ENCODE results near the gene FIBCD1.
A peak's percentile ranks its signal among the peaks of the same experiment; 100 is the strongest.

Gene FIBCD1

DNA sequence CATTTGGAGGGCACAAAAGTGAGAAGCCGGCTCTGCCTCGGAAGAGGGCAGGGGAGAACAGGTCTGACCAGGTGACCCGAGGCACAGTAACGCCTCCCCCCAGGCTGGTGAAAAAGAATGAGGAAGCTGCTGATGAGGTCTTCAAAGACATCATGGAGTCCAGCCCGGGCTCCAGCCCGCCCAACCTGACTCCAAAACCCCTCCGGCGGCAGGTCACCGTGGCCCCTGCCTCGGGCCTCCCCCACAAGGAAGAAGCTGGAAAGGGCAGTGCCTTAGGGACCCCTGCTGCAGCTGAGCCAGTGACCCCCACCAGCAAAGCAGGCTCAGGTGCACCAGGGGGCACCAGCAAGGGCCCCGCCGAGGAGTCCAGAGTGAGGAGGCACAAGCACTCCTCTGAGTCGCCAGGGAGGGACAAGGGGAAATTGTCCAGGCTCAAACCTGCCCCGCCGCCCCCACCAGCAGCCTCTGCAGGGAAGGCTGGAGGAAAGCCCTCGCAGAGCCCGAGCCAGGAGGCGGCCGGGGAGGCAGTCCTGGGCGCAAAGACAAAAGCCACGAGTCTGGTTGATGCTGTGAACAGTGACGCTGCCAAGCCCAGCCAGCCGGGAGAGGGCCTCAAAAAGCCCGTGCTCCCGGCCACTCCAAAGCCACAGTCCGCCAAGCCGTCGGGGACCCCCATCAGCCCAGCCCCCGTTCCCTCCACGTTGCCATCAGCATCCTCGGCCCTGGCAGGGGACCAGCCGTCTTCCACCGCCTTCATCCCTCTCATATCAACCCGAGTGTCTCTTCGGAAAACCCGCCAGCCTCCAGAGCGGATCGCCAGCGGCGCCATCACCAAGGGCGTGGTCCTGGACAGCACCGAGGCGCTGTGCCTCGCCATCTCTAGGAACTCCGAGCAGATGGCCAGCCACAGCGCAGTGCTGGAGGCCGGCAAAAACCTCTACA is 54.2 kb downstream of the FIBCD1 start:
- no peak for DNase-seq (ENCODE audit: insufficient read length, low spot score)
- no peak for FAIRE-seq

DNA sequence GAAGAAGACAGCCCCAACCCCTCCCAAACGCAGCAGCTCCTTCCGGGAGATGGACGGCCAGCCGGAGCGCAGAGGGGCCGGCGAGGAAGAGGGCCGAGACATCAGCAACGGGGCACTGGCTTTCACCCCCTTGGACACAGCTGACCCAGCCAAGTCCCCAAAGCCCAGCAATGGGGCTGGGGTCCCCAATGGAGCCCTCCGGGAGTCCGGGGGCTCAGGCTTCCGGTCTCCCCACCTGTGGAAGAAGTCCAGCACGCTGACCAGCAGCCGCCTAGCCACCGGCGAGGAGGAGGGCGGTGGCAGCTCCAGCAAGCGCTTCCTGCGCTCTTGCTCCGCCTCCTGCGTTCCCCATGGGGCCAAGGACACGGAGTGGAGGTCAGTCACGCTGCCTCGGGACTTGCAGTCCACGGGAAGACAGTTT is 54.9 kb downstream of the FIBCD1 start:
- DNase-seq (ENCODE audit: insufficient read length, low spot score), result no peak
- FAIRE-seq, result no peak

DNA sequence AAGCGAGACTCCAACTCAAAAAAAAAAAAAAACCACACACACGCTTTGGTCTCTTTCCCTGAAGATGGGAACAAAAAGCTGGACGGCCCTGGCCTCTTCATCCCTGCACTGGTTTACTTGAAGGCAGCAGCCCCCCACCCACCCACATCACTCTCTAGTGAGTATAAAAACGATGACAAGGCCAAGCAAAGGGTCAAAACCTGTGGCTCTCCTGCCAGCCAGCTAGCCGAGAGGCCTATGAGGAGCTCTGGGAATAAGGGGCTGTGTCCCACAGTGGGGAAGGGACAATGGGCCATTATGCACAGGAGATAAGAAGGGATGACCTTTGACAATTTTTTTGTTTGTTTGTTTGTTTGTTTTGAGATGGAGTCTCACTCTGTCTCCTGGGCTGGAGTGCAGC is 55.6 kb downstream of the FIBCD1 start:
- no peak for FAIRE-seq

DNA sequence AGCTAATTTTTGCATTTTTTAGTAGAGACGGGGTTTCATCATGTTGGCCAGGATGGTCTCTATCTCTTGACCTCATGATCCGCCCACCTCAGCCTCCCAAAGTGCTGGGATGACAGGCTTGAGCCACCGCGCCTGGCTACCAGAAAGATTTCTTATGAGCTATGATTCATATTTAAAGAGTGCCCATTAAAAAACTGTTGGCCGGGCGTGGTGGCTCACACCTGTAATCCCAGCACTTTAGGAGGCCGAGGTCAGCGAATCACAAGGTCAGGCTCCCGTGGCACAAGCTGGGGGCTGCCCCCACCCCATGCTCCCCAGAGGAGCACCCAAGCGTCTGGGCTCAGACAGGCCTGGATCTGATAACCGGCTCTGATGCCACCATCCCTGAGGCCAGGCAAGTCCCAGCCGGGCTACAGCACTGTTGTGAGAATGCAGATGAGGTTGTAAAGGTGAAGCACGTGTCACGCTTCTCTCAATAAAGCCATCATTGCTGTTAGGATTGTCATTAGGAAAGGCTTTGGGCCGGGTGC is 56.3 kb downstream of the FIBCD1 start:
- no peak for FAIRE-seq

More for the DNA sequence above, 55.6 kb downstream of the FIBCD1 start:
- no peak for DNase-seq (ENCODE audit: insufficient read length, low spot score)

DNA sequence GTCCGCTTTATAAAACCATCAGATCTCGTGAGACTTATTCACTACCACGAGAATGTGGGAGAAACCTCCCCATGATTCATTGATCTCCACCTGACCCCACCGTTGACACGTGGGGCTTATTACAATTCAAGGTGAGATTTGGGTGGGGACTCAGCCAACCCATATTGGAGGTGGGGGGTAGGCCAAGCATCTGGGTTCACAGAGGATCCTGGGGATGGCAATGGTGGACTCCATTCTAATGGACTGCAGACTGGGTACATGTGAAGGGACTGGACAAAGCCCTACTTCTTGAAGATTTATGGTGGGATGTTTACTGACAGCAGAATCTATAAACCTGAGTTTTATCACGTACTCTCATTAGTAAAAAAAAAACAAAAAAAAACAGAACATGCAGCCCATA is 57.5 kb downstream of the FIBCD1 start:
- FAIRE-seq, result no peak

More for the DNA sequence above, 56.3 kb downstream of the FIBCD1 start:
- no peak for DNase-seq (ENCODE audit: insufficient read length, low spot score)

GRCh38 chr9:130880599-130881220 is 58.3 kb downstream of the FIBCD1 start:
- FAIRE-seq, result no peak
- DNase-seq (ENCODE audit: insufficient read length, low spot score), result no peak

More for the DNA sequence above, 57.5 kb downstream of the FIBCD1 start:
- DNase-seq (ENCODE audit: insufficient read length, low spot score), result no peak

GRCh38 chr9:130879863-130880411 is 59.1 kb downstream of the FIBCD1 start:
- DNase-seq (ENCODE audit: insufficient read length, low spot score) (no peak), FAIRE-seq (no peak)

DNA sequence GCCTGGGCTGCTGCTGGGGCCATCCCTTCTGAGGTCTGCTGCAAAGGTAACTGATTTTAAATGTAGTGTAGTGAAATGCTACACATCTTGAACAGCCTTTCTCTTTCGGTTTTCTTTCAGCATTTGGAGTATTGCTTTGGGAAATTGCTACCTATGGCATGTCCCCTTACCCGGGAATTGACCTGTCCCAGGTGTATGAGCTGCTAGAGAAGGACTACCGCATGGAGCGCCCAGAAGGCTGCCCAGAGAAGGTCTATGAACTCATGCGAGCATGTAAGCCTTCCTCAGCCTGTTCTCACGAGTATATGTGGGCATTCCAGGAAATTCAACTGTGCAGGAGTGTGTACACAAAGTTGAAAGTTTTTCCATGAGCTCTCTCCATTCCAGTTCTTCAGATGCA is 60.8 kb downstream of the FIBCD1 start:
- FAIRE-seq (no peak), DNase-seq (ENCODE audit: insufficient read length, low spot score) (no peak)

DNA sequence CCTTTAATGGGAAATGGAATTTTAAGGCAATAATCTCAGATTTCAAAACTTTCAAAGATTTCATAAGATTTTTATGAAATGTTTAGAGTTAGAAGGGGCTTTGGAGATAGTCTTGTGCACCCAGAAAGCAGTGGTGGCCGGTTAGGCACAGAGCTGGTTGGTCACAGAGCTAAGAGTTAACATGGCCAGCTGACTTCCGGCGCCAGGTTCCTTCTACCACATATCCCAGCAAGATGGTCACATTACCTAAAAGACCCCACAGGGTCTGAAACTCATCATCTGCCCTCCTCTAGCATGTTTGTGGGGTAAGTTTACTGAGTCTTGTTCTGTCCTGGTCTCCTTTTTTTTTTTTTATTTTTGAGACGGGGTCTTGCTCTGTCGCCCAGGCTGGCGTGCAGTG is 61.7 kb downstream of the FIBCD1 start:
- no peak for DNase-seq (ENCODE audit: insufficient read length, low spot score)
- no peak for FAIRE-seq

GRCh38 chr9:130874783-130875182 is 64.3 kb downstream of the FIBCD1 start:
- DNase-seq (ENCODE audit: insufficient read length, low spot score) (no peak), FAIRE-seq (no peak)

DNA sequence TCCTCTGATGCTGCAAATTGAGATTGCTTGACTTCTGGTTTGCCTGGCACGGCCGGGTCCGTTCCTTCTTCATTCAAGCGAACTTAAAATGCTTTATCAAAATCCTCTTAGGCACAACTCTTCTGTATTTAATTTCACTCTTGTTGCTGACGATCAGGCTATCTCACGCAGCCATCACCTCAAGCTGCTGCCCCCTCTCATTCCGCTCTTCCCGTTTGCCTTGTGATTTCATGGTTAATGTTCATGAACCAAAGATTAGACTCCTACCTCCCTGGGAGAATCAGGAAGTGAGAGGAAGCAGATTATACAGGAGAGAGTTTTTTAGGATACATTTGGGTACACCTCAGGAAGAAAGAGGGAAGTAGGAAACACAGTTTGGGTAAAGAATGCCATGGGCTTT is 65.1 kb downstream of the FIBCD1 start:
- FAIRE-seq (no peak), DNase-seq (ENCODE audit: insufficient read length, low spot score) (no peak)

DNA sequence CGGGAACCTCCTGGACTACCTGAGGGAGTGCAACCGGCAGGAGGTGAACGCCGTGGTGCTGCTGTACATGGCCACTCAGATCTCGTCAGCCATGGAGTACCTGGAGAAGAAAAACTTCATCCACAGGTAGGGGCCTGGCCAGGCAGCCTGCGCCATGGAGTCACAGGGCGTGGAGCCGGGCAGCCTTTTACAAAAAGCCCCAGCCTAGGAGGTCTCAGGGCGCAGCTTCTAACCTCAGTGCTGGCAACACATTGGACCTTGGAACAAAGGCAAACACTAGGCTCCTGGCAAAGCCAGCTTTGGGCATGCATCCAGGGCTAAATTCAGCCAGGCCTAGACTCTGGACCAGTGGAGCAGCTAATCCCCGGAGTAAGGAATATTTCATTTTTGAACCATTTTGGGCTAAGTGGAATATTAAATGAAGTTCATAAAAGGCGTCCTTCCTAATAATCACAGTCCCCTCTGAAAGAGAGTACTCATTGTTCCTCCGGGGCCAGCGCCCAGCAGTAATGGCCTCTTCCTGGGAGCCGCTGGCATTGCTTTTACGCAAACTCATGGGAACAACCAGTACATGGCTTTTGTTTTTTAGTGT is 66.0 kb downstream of the FIBCD1 start:
- FAIRE-seq (no peak), DNase-seq (ENCODE audit: insufficient read length, low spot score) (no peak)

- no peak for FAIRE-seq
- no peak for DNase-seq (ENCODE audit: insufficient read length, low spot score)
These were observed 66.5 kb downstream of the FIBCD1 start for GRCh38 chr9:130872508-130872907.

- no peak for FAIRE-seq
- no peak for DNase-seq (ENCODE audit: insufficient read length, low spot score)
These were observed 67.0 kb downstream of the FIBCD1 start for GRCh38 chr9:130872093-130872492.

DNA sequence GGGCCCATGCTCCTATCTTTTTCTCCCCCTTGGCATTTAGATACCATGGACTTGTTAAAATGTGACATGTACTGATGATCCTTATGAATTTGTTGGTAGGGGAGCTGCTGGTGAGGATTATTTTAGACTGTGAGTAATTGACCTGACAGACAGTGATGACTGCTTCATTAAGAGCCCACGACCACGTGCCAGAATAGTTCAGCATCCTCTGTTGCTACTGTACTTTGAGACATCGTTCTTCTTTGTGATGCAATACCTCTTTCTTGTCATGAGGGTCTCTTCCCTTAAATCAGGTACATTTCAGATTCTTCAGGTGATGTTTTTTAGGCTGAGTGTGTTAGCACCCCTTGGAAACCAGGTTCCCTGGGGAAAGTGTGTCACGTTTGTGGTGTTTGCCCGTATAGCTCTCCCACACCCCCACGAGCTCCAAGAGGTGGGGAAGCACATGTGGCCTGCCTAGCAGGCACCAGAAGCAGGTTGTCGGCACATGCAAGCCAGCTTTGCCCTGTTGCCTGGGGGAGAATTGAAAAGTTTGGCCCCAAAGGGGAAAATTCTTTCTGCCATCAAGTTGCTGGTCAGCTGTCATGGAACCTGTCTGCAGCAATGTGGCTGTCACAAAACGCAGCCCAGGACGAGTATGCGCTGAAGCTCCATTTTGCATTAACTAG is 67.5 kb downstream of the FIBCD1 start:
- FAIRE-seq, result no peak

GRCh38 chr9:130870491-130871381 is 68.3 kb downstream of the FIBCD1 start:
- DNase-seq (ENCODE audit: insufficient read length, low spot score) (peak; percentile 36), FAIRE-seq (peak; percentile 56)

More for the DNA sequence above, 67.5 kb downstream of the FIBCD1 start:
- DNase-seq (ENCODE audit: insufficient read length, low spot score), result no peak

DNA sequence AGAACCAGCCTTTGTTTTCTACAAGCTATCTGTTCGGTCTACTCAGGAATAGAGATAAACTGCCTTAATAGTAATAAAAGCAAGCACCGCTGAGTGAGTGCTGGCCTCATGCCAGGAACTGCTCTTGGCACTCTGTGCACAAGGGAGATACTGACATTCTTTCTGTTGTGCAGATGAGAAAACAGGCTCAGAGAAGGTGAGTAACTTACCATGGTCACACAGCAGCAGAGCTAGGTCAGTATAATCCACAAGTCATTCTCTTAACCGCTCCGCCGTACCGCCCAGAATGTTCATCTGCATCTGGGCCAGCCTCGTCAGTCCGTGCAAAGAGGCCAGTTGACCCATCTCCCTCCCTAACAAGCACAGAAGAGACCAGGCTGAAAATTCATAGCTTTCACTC is 69.8 kb downstream of the FIBCD1 start:
- FAIRE-seq (no peak), DNase-seq (ENCODE audit: insufficient read length, low spot score) (no peak)

DNA sequence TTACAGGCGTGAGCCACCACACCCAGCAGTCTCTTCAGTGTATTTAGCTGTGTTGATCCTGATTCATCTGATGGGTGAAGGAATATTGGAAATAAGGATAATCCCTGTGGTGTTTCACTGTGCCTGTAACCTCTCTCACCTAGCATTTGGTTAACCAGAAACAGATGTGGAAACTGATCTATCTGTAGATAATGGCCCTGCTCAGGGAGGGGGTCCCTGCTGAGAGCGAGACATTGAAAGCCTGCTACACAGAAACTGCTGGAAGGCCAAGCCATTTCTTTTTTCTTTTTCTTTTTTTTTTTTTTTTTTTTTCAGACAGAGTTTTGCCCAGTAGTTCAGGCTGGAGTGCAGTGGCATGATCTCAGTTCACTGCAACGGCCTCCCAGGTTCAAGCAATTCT is 70.8 kb downstream of the FIBCD1 start:
- no peak for FAIRE-seq
- no peak for DNase-seq (ENCODE audit: insufficient read length, low spot score)

DNA sequence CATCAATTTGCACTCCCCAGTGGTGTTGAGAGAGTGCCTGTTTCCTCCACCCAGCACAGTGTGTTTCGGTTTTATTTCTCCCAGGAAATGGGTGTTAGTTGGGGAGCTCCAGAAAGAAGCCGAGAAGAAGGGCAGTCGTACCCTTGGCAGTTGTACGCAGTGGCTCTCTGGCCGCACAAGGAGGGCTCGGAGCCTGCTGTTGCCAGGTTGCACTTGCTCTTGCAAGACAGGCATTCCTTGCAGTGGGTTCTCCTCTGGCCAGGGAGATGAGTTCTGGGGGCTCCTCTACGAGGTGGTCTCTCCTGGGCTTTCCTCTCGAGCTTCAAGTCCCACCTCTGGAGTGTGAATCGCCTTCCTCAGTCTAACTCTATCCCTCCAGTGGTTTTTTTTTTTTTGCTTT is 71.5 kb downstream of the FIBCD1 start:
- no peak for FAIRE-seq
- DNase-seq (ENCODE audit: insufficient read length, low spot score), result no peak
